ENCODE results near the gene CD63.

Gene CD63

DNA sequence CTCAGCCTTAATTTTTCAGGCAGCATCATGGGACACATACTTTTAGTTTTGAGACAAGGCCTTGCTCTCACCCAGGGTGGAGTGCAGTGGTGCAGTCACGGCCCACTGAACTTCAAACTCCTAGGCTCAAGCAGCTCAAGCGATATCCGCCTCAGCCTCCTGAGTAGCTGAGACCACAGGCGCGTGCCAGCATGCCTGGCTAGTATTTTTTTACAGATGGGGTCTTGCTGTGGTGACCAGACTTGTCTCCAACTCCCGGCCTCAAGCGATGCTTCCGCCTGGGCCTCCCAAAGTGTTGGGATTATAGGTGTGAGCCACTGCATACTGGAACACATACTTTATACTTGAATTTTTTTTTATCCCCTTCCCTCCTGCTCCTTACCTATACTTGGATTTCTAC, 5.9 kb downstream of the CD63 start:
- no peak for DNase-seq (ENCODE audit: low read depth, low spot score)

DNA sequence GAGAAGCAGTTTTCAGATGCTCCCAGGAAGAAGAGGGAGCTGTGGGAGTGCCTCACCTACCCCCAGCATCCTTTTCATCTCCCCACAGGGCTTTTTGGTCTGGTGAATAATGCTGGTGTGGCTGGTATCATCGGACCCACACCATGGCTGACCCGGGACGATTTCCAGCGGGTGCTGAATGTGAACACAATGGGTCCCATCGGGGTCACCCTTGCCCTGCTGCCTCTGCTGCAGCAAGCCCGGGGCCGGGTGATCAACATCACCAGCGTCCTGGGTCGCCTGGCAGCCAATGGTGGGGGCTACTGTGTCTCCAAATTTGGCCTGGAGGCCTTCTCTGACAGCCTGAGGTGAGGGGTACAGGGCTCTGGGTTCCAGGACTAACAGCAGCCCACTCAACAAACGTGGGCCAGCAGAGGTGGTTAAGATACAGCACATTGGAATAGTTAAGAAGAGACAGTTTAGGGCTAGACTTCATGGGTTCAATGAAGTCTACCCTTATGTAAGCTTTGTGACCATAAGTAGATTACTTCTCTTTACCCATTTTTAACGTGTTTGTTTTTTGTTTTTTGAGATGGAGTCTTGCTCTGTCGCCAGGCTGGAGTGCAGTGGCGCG, 7.1 kb downstream of the CD63 start:
- DNase-seq (ENCODE audit: low read depth, low spot score), result no peak

DNA sequence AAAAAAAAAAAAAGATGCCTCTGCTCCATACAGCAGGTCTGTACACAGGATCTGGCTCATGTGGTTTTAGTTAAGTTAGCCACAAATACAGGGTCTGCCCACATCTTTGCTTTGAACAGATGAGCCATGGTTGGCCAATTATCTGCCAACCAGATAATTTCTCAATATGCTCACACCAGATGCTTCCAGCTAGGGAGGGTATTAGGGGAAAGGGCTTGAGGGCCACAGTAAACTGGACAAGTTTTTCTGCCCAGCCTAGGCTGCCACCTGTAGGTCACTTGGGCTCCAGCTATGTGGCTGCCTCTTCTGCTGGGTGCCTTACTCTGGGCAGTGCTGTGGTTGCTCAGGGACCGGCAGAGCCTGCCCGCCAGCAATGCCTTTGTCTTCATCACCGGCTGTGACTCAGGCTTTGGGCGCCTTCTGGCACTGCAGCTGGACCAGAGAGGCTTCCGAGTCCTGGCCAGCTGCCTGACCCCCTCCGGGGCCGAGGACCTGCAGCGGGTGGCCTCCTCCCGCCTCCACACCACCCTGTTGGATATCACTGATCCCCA, 7.8 kb downstream of the CD63 start:
- DNase-seq (ENCODE audit: low read depth, low spot score), result peak; percentile 70

DNA sequence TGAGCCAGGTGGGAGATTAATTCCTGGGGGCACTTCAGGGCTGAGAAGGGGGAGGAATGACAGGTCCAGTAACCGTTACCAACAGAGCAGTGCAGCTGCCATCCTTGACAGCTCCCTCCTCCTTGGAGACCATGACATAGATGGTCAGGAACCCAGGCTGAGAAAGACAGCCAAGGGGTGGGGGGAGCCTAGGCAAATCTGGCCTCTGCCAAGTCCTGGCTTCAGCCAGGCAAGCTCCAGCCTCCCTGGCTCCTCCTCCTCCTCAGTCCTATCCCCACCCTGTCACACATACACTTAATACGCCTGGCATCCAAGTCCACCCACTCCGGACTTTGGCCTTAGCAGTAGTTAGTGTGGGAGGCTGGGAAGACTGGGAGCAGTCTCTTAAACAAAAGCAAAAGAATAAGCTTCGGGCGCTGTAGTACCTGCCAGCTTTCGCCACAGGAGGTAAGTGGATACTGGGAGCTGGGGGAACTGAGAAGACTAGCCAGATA, 8.7 kb downstream of the CD63 start, which contains the start of gene RDH5:
Gene RDH5, plus strand, starts transcription at position 323 of the 494 bp plus-strand sequence. CDS start 792 bp downstream, outside the sequence.
- DNase-seq (ENCODE audit: low read depth, low spot score), result no peak

DNA sequence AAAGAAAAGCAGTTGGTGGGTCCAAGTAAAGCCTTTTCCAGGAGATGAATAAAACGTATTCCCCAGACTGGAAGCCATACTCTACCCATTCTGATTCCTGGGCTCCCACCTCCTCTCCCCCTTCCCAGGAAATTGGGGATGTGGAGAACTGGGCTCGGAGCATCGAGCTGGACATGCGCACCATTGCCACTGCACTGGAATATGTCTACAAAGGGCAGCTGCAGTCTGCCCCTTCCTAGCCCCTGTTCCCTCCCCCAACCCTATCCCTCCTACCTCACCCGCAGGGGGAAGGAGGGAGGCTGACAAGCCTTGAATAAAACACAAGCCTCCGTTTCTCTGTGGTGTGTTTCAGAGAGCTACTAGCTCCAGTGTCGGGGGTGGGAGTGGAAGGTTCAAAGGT, 9.4 kb downstream of the CD63 start:
- no peak for DNase-seq (ENCODE audit: low read depth, low spot score)

DNA sequence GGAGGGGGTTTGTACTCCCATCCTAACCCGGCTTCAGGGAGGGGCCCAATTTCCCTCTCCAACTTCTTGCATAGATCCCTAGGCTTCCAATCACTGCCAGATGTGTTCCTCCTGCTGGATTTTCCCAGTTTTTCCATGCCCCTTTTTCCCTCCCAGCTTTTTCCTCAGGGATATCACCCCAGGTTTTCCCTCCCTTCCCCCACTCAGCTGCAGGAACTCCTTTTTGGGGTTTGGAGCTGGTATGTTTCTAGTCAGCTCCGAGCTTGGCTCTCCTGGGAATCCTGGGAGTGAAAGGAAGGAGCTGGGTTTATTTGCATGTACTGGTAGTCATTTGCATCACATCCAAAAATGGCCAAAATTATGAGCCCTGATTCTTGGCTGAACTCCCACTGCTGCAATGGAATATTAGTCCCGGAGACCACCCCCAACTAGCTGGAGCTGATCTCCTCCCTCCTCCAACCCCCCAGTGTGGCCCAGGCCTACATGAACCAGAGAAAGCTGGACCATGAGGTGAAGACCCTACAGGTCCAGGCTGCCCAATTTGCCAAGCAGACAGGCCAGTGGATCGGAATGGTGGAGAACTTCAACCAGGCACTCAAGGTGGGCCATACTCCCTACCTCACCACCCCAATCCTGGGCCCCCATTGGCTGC, 10.1 kb downstream of the CD63 start:
- DNase-seq (ENCODE audit: low read depth, low spot score), result no peak

DNA sequence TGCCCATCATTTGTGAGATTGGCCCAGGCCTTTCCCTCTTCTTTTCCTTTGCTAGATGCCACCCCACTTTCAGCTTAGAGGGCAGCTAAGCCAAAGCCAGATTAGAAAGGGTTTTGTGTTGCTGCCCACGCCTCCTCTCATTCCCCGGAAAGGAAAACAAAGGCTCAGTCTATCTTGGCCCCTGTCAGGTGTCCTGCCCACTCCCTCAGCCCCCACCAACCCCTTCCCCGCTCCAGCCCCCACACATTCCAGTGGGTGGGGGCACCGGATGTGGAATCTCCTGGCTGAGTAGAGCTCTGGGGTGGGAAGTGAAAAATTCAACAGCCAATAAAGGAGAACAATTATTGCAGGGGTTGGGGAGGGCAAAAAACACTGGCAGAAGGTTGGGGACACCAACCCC, 10.8 kb downstream of the CD63 start:
- DNase-seq (ENCODE audit: low read depth, low spot score), result no peak

DNA sequence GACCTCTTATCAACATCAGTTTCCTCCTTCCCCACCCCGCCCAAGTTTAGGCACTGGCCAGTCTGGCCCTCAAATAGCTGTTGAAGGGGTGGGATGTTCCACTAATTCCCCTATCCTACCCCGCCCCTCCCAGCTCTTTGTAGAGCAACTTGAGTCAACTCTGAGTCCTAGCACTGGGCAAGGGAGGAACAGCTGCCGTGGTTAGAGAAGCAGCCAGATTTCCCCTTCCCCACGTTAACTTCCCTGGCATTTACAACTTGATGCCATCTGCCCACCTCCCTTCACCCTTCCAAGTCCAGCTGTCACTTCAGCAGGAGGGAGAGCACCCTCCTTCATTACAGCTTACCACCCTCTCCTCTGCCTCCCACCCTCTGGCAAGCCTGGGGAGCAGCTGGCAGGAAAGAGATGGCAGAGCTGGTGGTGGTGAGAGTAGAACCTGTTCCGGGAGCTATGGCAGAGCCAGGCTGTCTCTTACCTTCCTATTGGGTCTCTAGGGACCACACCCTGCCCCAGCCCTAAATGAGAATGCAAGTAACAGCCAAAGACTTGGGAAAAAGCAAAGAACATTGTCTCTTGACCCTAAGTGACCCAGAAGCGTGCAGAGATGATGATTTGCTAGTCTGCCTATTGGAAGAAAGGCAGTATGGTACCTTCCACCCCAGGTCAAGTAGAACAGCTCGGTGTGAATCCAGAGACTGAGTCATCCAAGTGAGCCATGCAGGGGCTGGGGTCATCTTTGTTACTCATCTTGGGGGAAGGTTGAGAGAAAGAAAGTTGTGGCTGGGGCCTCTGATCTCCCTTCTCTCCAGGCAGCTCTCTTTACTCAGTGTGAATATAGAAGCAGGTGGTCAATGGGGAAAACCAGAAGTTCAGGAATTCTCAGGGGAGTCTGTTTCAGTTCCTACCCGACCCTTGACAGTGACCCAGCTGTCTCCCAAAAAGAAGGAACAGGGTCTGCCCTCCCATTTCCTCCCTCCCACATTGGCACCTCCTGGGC, 11.5 kb downstream of the CD63 start:
- no peak for DNase-seq (ENCODE audit: low read depth, low spot score)

DNA sequence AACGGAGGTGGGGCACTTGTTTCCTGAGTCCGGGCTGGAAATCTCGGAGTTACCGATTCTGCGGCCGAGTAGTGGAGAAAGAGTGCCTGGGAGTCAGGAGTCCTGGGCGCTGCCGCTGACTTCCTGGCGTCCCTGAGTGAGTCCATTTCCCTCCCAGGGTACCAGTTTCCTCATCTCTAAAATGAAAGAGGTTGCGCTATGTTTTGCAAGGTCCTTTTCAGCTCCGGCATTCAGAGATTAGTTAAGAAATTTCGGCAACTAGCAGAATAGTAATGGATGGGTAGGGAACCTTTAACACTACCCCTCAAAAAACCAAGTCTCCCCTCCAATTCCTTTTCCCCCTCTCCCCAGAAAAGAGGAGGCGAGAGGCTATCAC, 12.2 kb downstream of the CD63 start:
- DNase-seq (ENCODE audit: low read depth, low spot score), result no peak

DNA sequence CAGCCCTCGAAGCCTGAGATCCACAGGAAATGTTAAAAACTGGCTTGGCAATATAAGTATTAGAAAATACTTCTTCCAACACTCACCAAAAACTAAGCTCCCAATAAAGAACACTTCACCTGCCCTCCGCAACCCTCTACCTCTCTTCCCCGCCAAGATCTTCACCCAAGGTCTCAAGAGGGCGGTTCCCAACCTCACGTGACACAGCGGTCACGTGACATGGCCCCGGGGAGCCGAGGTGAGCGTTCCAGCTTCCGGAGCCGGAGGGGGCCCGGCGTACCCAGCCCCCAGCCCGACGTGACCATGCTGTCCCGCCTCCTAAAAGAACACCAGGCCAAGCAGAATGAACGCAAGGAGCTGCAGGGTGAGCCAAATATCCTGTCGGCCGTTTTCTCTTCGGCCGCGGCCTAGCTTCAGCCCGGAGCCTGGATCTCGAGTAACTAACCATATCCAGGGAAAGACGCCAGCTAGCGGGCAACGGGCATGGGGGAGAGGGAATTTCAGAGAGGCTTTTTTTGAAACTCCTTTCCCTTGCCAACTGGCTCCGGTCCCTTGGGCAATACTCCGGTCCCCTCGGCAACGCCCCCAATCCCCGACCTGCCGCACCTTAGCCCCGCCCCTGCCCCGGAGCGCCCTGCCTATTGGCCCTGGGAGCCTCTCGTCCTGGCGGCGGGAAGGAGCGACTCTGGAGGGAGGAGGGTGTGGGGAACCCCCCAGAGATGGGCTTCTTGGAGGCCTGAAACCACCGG, 12.8 kb downstream of the CD63 start, which contains the start of gene BLOC1S1:
Gene BLOC1S1, plus strand, starts transcription at position 214 of the 749 bp plus-strand sequence. Its CDS starts 6 bp downstream, at position 220.
- peak; percentile 73 for DNase-seq (ENCODE audit: low read depth, low spot score)

DNA sequence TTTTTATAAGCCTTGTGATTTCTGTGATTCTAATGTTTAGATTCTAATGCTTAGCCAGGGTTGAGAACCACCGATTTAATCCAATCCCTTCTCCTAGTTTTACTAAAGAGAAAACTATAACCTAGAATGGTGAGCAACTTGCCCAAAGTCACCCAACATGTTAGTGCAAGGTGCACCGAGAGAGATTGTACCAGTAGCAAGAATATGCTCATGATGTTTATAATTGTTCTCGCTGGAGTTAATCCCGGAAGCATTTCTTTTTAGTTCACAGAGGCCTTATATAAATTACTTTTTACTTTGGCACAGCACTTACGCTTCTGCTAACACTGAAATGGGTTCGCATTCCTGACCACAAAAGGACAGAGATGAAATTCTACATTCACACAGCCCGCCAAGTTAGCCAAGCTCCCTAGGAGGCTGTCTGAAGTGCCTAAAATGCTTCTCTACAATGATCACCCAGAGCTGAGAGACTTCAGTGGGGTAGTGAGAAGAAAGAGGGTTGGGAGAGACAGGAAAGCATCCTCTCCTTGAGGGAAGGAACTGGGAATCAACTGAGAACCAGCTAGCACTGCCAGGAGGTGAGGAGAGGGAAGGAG, 13.5 kb downstream of the CD63 start:
- DNase-seq (ENCODE audit: low read depth, low spot score), result no peak

DNA sequence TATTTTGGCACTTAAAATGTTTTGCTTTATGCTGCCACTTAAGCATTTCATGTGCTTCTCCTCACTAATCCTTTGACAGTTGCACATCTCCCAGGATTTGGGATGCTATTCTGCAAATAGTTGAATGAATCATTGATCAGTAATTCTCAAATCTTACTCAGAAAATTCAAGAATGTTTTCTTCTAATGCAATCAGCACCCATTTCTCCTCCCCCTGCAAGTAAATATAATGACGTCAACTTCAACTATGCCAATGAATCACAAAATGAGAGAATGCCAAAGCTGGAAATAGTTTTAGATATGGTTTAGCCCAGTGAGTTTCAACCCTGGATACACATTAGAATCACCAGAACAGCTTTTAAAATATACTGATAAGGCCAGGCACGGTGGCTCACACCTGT, 15.1 kb downstream of the CD63 start:
- DNase-seq (ENCODE audit: low read depth, low spot score), result no peak

DNA sequence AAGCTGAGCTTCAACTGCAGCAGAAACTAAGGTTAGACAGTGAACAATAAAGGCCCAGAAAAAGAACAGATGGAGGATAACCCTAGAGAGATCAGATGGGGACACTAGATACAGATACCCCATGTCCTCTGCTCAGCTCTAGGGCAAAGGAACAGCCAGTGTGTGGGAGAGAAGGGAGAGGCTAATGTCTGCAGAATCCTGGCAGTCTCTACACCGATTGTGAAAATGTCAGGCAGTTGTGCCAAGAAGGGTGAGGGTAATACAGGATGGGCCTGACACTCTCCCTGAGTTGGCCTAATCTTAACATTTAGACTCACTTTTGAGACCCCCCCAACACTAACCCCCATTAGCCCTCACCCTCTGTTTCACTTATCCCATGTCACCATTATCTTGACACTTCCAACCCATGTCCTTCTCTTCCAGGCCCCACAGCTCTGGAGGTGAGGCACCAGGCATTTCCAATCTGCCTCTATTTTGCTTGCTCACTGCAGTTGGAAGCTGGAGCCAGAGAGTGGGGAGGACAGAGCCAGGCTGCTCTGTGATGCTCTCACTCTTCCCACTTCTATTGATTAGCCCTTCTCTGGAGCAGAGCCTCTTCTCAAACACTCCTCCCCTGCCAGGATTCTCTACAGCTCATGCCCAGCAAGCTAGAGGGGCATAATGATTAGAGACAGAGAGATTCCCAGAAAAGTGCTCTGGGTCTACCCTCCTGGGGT, 16.0 kb downstream of the CD63 start:
- DNase-seq (ENCODE audit: low read depth, low spot score), result no peak

DNA sequence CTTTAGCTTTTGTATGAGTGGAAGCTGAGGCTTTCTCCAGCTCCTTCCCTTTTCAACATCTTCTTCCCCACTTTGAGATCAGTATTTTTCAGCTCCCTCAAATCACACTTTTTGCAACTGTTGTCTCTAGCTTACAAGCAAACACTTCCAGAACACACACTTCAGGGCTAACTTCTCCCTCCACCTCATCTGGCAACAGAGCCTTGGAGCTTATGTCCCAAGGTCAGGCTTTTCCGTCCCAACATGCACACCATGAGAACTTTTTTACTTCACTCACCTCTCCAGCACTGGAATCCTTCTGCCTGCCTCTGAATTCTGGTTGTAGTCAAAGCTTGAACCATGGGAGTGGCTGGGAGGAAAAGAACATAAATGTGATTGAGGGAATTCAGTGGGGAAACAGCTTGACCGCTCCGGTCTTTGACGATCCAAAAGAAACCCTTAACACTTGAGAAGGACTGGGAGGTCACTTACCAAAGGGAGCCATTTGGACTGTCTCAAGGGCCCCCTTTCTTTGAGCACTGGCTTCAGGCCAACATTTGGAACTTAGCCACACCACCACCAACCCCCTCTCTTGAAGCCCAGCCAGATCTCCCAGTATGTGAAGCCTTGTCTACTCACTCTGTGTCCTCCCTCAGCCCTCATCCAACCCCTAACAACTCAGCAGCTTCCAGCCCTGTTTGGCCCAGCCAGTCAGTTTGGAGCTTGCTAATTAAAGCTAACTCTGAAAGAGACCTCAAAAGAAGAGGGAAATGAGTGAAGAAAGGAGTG, 16.8 kb downstream of the CD63 start:
- no peak for DNase-seq (ENCODE audit: low read depth, low spot score)

DNA sequence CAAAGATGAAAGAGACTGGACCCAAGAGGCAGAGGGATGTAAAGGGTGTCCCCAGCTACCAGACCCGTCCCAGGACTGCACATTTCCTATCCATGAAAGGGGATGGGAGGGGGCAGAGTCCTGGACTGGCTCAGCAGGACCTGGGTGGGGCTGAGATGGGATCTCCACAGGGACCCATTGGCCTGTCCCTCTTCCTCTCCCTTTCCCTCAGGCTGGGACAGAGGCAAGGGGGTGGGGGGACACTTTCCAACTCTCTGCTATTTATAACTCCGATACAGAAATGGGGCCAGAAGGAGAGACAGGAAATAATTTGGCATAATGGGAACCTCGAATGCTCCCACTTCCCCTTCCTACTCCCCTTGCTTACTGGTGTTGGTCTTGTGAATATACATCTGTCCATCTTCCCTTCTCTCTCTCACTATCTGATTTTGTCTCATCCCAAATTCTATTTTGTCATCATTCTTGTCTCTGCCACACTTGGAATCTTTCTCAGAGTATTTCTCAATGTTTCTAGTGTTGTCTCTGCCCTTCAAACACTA, 20.0 kb downstream of the CD63 start:
- no peak for DNase-seq (ENCODE audit: low read depth, low spot score)

DNA sequence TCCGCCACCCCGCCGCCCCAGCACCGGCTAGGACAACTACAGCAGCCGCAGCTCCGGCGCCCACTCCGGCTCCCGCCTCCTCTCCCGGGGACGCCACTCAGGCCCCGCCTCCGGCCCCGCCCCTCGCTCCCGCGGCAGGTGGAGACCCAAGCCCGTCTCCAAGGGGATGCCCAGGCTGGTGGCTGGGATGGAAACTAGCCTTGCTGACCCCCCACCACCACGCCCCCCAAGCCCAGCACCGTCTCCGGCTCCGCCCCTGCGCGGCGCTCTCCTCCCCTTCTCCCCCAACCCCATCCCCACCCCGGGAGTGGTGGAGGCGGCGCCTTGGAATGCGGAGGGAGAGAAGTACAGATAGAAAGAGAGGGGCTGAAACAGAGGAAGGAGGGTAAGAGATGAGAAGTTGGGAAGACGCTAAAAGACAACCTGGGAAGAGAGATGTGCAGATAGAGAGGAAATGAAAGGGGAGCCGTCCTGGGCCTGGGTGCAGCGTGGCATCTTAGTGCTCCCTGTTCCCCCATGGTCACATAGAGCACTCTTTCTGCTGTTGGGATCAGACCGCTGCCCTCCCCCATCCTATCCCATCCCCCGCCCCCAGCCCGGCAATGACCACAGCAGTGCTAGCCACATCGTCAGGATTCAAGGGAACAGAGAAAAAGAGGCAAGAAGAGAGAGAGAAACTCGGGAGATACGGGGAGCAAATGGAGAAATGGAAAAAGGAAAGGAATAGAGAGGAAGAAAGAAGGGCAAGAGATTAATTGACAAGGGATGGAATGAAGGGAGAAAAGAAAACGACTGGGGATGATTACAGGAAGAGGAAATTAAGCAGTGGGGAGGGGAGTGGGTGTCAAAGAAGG, 20.7 kb downstream of the CD63 start, which contains the start of gene ITGA7:
Gene ITGA7, minus strand, starts transcription at position 64 of the 854 bp plus-strand sequence. CDS start 222 bp downstream, outside the sequence.
- no peak for DNase-seq (ENCODE audit: low read depth, low spot score)

DNA sequence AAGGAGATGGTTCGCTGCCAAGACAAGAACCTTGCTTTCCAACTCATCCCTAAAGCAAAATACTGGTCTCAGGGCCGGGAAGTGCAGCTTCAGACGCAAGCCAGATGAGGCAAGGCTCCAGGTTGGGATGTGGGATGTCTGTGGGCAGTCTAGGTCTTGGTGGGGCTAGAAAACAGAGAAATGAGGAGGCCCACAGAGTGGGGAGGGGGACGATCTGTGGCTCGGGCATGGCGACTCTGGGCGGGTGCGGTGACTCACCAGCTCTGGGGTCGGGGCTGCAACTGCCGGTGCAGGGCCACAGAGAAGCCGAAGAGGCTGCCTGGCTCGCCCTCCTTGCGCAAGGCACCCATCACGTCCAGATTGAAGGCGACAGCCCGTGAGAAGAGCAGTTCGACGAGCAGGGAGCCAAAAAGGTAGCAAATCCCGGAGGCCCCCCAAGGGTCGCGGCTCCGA, 21.6 kb downstream of the CD63 start:
- no peak for DNase-seq (ENCODE audit: low read depth, low spot score)
